Erythroblast (primary cell): ENCODE results near the gene EHBP1L1.

ENCODE experiments used
- DNase-seq, 2 experiments: peaks; one replicate each; lab custom pipeline; 2025; lab: John Stamatoyannopoulos, UW
- GATA1 ChIP-seq: IDR thresholded peaks from 2 replicates; pipeline ENCODE4 v1.6.1; 2011; ENCODE audit warnings: low read depth, mild to moderate bottlenecking, control low read depth, low read length, moderate library complexity
- POLR2A ChIP-seq: IDR thresholded peaks from 2 replicates; pipeline ENCODE4 v1.6.1; 2011; ENCODE audit warnings: mild to moderate bottlenecking, low read length

Gene EHBP1L1

DNA sequence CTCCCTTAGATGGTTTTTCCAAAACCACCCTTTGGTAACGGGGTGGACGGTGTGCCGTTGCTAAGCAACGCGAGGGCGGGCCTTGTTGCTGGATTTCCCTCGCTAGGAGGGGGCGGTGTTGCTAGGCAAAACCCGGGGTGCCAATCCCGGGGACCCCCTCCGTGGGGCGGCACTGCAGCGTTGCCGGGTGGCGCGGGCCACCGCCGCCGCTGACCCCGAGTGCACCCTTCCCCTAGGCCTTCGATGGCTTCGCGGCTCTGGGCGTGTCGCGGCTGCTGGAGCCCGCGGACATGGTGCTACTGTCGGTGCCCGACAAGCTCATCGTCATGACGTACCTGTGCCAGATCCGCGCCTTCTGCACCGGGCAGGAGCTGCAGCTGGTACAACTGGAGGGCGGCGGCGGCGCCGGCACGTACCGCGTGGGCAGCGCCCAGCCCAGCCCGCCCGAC is 8.9 kb downstream of the EHBP1L1 start:
- no peak for TF ChIP-seq GATA1
- TF ChIP-seq POLR2A, result no peak
- DNase-seq, result no peak

DNA sequence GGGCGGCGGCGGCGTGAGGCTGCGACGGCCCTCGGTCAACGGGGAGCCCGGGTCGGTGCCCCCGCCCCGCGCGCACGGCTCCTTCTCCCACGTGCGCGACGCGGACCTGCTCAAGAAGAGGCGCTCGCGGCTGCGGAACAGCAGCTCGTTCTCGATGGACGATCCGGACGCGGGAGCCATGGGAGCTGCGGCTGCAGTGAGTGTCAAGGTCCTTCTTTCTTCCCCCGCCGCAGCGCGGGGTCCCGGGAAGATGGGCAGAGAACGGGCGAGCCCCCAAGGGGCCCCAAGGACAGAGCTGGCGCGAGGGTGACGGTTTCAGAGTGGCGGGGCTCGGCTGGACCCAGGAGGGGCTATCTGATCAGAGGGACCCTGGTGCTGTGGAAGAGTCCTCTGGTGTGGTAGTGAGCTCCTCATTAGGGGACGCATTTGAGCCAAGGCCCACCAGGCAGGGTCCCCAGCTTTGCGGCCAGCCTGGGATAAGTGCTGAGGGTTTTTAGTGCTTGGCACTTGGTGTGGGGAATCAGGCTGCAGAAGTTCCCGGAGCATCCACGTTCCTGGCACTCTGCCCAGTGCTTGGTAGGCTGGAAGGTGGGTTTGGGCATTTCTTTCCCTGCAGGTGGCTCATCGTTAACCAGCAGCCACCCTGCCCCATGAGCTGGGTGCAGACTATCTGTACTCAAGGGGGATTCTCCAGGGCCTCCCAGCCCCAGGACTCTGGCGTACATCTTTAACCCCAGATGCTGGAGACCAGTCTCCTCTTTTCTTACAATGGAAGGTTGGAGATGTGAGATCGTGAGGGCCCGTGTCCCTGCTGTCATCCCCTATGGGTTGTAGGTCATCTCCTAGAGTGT is 9.8 kb downstream of the EHBP1L1 start:
- no peak for DNase-seq

DNA sequence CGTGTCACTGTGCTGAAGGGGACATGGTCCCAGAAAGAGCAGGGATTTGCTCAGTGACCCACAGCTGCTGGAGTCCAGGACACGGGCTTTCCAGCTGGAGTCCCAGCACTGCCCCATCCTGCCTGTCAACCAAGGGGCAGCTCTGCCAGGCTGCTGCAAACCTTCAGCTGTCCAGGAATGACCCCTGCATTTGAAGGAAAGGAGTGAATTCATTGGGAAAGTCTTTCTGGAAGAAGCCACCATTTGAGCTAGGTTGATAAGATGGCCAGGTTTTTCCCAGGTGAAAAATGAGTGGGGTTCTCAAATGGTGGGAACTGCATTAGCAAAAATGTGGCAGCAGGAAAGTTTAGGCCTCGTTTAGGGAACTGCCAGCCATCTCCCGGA is 10.4 kb downstream of the EHBP1L1 start:
- TF ChIP-seq POLR2A (no peak), GATA1 (no peak)

More for the DNA sequence above, 9.8 kb downstream of the EHBP1L1 start:
- TF ChIP-seq POLR2A (no peak), GATA1 (no peak)

DNA sequence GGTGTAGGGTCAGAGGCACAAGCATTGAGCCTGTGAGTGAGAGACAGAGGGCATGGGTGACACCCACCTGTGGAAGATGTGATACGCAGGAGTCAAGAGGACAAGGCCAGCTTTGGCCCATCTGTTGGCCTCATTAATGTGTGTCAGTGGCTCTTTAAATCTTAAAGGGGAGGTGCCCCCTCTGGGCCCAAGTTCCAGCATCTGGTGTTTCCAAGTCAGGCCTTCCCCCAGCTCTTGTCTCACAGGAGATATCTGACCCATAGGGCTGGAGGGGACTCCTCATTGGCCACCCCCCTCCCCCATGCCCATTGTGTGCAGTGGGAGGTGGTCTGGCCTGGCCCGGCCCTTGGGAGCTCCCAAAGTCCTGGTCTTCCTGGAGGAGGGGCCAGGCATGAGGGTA is 10.8 kb downstream of the EHBP1L1 start:
- TF ChIP-seq POLR2A (no peak), GATA1 (no peak)
- DNase-seq, result no peak

More for the DNA sequence above, 10.4 kb downstream of the EHBP1L1 start:
- no peak for DNase-seq

DNA sequence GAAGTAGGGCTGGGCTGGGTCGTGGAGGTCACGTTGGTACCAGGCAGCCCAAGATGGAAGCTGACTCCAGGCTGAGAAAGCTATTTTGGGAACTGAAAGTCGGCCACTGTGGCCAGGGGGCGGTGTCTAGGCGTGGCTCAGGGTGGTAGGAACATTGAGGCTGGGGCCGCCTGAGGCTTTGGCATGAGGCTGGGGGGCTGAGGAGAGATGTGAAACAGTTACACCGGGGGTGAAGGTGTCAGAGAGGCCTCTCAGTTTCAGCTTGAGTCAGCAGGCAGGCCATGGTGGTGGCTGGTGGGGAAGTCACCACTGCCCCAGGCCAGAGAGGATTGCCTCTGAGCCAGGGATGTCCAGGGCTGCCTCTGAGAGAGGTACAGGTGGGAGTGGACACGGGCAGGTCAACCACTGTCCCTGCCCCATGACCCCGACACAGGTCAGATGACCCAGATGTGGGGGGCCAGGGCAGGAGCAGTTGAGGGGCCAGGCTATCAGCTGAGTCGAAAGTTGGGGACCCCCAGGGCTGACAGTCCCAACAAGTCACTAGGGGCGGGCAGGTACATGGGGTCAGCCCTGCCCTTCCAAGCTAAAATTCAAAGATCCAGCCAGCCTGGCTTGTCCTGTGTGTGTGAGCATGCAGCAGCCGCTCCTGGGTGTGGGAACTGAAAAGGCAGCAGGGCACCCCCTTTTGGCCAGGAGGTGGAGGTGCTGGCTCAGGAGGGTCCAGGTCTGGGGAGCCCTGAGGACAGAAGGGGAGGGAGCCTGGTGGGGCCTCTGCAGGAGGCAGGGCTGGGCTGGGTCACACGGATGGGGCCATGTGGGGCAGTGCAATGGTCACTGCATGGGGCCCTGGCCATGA is 12.6 kb downstream of the EHBP1L1 start:
- TF ChIP-seq POLR2A (no peak), GATA1 (no peak)
- peak; percentile 83 to 86 for DNase-seq

DNA sequence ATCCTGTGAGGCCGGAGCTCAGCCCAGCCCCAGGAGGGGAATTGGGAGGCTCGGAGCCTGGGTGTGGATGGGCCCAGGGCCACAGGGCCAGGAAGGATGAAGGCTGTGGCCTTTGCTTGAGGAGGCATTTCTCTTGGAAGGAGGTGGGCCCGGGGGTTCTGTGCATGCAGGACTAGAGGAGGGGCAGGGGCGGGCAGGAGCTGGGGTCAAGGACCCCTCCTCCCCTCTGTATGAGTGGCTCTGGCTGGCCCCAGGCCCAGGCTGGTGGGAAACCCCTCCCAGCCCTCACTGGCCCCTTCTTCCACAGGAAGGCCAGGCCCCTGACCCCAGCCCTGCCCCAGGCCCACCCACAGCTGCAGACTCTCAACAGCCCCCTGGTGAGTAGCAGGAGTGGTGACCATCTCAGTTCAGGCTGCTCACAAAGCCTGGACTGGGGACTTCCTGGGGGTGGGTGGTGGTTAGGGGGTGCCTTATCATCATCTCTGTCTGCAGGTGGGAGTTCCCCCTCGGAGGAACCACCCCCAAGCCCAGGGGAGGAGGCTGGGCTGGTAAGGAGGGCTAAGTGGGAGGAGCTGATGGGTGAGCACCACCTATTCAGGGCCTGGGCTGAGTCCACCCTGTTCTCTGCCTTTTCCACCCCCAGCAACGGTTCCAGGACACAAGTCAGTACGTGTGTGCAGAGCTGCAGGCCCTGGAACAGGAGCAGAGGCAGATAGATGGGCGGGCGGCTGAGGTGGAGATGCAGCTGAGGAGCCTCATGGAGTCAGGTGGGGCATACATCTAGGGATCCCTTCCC is 13.8 kb downstream of the EHBP1L1 start:
- TF ChIP-seq GATA1, result no peak
- peak; percentile 71 to 79 for DNase-seq

DNA sequence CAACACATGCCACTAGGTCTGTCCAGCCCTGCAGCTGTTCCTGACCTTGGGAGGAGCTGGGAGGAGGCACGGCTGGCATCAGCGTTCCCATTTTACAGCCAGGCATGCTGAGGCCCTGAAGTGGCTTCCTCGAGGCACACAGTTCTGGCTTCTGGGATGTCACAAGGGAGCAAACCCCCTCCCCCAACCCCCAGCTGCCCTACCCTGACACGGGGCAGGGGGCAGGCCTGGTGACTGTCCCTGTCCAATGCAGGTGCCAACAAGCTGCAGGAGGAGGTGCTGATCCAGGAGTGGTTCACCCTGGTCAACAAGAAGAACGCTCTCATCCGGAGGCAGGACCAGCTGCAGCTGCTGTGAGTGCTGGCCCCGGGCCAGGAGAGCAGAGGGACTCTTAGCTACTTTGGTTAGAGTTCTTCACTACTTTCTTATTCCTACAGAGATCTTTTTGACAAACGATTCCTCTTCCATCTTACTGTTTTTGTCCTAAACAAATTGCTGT is 14.4 kb downstream of the EHBP1L1 start:
- no peak for TF ChIP-seq POLR2A
- no peak for TF ChIP-seq GATA1

DNA sequence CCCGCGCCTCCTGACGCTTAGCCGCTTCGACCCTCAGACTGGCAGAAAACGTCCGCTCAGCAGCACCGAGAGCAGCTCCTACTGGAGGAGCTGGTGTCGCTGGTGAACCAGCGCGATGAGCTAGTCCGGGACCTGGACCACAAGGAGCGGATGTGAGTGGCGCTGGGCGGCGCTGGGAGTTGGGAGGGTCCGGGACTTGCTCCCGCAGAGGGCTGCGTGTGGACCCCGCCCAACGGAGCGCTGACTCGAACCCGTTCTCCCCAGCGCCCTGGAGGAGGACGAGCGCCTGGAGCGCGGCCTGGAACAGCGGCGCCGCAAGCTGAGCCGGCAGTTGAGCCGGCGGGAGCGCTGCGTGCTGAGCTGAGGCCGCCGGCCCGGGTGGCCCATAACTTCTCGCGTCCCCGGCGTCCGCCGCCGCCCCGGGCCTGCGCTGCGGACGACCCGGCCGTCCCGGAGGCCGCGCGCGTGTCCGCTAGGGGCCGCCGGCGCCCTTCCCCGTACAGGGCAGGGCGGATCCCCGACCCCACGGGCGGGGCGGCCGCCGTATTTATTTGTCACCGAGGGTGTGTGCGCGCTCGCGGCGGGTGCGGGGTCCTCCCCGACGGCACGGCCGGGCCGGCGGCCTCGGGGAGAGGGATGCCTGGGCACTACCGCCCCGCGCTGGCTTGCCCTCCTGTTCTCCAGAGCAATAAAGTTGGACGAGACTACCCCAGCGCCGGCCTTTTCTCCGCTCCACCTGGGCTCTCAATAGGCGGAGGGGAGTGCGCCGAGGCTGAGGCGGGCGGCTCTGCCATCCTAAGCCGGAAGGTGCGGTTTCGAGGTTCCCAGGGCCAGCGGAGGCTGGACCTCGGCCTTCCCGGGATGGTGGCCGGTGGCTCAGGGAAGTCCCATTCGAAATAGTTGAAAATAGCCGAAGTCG is 16.3 kb downstream of the EHBP1L1 start:
- TF ChIP-seq POLR2A, result no peak
- TF ChIP-seq GATA1, result no peak
- DNase-seq, result peak in 1 of 2 experiments; percentile 65

More for the DNA sequence above, 14.4 kb downstream of the EHBP1L1 start:
- no peak for DNase-seq

DNA sequence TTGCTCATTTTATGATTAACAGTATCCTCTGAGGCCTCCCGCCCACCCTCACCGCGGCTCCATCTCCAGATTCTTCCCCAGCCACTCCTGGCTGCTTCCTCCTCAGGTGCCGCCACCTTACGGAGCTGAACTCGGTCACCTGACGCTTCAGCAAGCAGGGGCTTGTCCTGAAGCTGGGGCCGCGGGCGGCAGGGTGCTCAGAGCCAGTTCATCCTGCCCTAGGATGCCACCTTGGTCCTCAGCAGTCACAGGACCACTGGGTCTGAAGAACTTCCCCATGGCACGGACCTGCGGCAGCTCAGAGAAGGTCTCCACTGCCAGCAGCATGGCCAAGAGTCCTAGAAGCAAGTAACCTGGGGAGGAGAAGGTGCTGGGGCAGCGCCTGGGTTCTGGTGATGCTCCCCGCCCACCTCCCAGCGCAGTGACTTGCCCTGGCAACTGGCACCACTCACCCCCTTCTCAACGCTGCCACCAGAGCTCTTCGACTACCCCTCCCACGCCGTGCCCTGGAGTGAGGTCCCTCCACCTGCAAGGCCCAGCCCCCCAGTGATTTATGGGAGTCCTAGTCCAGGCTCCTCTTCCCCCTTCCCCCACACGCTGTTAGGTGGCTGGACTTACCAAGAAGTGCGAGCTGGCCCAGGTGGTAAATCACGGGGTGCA is 17.1 kb downstream of the EHBP1L1 start:
- TF ChIP-seq GATA1 (no peak), POLR2A (no peak)

DNA sequence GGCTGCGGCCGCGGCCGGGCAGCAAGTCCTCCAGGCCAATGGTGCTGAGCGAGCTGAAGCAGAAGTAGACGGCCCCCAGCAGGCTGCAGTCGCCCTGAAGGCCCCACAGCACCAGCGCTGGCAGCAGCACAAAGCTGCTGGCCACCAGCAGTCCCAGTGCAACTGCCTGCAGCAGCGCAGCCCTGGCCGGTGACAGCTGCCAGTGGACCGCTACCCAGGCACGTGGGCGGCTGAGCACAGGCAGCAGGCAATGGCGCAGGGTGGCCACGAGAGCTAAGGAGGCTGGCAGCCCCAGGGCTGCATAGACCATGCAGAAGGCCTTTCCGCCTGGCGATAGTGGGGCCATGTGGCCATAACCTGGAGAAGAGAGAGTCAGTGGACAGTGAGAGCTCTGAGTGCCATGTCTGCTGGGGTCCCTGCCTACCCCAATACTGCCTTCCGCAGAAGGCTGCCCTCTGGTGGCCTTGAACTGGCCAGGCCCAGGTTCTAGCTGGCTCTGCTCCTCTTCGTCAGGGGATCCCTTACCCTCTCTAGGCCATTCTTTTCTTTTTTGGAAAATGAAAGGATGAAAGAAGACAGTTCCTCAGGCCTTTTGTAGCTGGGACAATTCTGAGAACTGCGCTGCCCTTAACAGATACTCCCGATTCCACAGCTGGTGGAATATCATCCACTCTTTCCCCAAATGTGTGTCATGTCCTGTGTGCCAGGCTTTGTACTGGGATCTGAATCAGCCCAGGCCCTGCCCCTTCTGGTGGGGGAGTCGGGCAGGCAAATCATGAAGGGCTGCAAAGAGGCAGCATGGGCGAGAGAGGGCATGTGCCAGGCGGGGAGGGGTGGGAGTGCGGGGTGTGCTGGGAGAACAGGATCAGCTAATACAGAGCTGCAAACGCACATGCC is 17.9 kb downstream of the EHBP1L1 start:
- TF ChIP-seq GATA1 (no peak), POLR2A (peak; percentile 36)
- peak; percentile 64 to 71 for DNase-seq

More for the DNA sequence above, 17.1 kb downstream of the EHBP1L1 start:
- DNase-seq, result no peak

DNA sequence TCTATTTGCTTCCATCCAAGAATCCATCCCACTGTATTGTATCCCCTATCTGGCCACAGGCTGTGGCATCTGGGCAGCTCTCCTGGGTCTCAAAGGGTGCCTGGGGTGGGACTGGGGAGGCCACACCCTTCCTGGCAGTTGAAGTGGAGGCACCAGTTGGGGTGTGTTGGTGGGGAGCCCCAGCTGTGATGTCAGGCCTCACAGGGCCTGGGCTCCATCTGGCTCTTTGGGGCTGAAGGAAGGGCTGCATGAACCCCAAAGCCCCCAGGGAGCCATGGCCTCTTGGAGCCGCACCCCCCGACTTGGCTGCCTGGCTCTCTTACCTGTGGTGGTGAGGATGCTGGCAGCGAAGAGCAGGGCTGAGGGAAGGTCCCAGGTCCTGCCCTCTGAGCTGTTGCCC is 19.3 kb downstream of the EHBP1L1 start:
- peak; percentile 56 to 61 for DNase-seq
- TF ChIP-seq GATA1 (no peak), POLR2A (peak; percentile 7)
